ENCODE data around the gene SPIN2B. TPM values are rescaled to one million over a fixed set of nuclear protein-coding genes. Genes with fewer than 3 reads are reported as not detected.
A peak's percentile ranks its signal among the peaks of the same experiment; 100 is the strongest.
"Not testable (repeated sequence)": the region's sequence is repeated elsewhere in the genome, so short reads cannot be mapped to it uniquely, and the experiment has no call there.

SPIN2B gene
- total RNA-seq, 1 donor from 2014 or later: 8.4 TPM

DNA sequence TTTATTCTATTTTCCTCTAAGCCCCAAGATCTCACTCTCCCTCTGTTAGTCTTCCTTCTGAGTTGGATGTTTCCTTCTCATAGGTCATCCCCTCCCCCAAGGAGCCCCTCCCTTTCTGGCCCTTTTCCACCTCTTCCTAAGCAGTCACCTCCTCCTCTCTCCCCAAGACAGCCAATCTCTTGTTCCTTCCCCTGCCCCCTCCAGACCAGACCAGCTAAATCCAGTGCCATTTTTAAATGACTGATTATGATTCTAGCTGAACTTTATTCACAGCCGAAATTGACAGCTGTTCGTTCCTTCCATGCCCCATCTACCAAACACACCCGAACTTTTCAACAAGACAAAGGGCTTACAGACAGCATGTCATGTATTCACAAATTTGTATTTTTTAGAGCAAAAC lies 13.9 kb upstream of the SPIN2B start:
- no peaks in the 10 kb centered on the region for H3K36me3 ChIP-seq
- intact Hi-C loops (cut with micrococcal nuclease): no loop called here
- TF ChIP-seq, protein P1, sequence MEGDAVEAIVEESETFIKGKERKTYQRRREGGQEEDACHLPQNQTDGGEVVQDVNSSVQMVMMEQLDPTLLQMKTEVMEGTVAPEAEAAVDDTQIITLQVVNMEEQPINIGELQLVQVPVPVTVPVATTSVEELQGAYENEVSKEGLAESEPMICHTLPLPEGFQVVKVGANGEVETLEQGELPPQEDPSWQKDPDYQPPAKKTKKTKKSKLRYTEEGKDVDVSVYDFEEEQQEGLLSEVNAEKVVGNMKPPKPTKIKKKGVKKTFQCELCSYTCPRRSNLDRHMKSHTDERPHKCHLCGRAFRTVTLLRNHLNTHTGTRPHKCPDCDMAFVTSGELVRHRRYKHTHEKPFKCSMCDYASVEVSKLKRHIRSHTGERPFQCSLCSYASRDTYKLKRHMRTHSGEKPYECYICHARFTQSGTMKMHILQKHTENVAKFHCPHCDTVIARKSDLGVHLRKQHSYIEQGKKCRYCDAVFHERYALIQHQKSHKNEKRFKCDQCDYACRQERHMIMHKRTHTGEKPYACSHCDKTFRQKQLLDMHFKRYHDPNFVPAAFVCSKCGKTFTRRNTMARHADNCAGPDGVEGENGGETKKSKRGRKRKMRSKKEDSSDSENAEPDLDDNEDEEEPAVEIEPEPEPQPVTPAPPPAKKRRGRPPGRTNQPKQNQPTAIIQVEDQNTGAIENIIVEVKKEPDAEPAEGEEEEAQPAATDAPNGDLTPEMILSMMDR (IDR thresholded peaks at IDR 0.05; ENCODE audit: borderline replicate concordance): no peak
- no peaks in the 10 kb centered on the region for H3K4me1 ChIP-seq
- no peak overlapping the region for H3K27ac ChIP-seq (replicated peaks)
- no peaks in the 10 kb centered on the region for H3K9me3 ChIP-seq (replicated peaks)
- no peak overlapping the region for H3K4me3 ChIP-seq
- H3K27me3 ChIP-seq (ENCODE audit: low read depth): no peaks in the 10 kb centered on the region
- no peak for DNase-seq

DNA sequence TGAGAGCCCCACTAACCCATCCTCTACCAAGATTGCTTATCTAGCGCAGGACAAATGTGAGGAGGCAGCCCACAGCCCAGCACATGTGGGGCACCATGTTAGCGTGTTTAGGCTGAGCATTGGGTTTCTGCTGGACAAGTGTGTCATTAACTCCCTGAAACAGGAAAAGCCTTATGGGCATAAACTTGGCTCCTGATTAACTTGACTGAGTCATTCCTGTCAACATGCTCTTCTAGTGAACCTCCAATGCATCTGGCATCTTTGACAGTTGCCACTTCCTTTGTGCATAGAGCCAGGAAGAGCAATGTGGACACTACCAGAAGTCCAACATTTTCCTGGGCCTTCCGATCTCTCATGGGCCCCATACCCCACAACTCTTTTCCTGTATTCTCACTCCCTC lies 13.4 kb upstream of the SPIN2B start:
- TF ChIP-seq, protein P1 (IDR thresholded peaks at IDR 0.05; ENCODE audit: borderline replicate concordance): no peak
- H3K36me3 ChIP-seq: no peaks in the 10 kb centered on the region
- no peaks in the 10 kb centered on the region for H3K4me1 ChIP-seq
- H3K9me3 ChIP-seq (replicated peaks): no peaks in the 10 kb centered on the region
- intact Hi-C loops (cut with micrococcal nuclease): no loop called here
- no peak overlapping the region for H3K27ac ChIP-seq (replicated peaks)
- DNase-seq: no peak
- H3K27me3 ChIP-seq (ENCODE audit: low read depth): no peaks in the 10 kb centered on the region
- no peak overlapping the region for H3K4me3 ChIP-seq

- intact Hi-C loops (cut with micrococcal nuclease): no loop called here
- Histone ChIP-seq H3K36me3 (no peaks in the 10 kb centered on the region), H3K27ac (replicated peaks) (no peak overlapping the region), H3K4me3 (no peak overlapping the region), H3K27me3 (ENCODE audit: low read depth) (no peaks in the 10 kb centered on the region), H3K4me1 (no peaks in the 10 kb centered on the region), H3K9me3 (replicated peaks) (no peaks in the 10 kb centered on the region)
- no peak for DNase-seq
- TF ChIP-seq, protein P1 (IDR thresholded peaks at IDR 0.05; ENCODE audit: borderline replicate concordance): no peak
Measured at GRCh38 chrX:57133706-57134105, 12.4 kb upstream of the SPIN2B start.

DNA sequence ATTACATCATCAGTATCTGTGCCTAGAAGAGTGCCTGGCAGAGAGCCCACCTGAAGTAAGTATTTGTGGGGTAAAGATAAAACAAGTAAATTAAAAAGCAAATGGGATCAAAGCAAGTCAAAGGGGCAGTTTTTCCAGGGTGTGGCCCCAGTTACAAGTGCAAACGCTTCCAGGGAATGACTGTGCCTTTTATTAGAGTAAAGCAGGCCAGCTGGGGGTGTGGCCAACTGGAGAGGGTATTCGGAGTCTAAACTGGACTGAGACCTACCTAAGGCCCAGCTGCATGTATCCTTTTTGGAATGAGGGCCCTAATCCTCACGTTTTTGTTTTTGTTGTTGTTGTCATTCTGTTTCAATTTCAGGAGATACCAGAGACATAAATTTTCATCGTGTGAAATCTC lies 11.9 kb upstream of the SPIN2B start:
- H3K27me3 ChIP-seq (ENCODE audit: low read depth); H3K4me1 ChIP-seq; DNase-seq; H3K27ac ChIP-seq (replicated peaks); H3K9me3 ChIP-seq (replicated peaks); H3K4me3 ChIP-seq; intact Hi-C loops (cut with micrococcal nuclease); H3K36me3 ChIP-seq: not testable (repeated sequence)

- TF ChIP-seq, protein P1 (IDR thresholded peaks at IDR 0.05; ENCODE audit: borderline replicate concordance): no peak
- Histone ChIP-seq H3K9me3 (replicated peaks) (no peaks in the 10 kb centered on the region), H3K27ac (replicated peaks) (no peak overlapping the region), H3K27me3 (ENCODE audit: low read depth) (no peaks in the 10 kb centered on the region), H3K4me1 (no peaks in the 10 kb centered on the region), H3K36me3 (no peaks in the 10 kb centered on the region), H3K4me3 (no peak overlapping the region)
- intact Hi-C loops (cut with micrococcal nuclease): no loop called here
- DNase-seq: no peak
Measured at GRCh38 chrX:57132046-57132445, 10.7 kb upstream of the SPIN2B start.

GRCh38 chrX:57121816-57122215 lies 468 bp upstream of the SPIN2B start:
- Histone ChIP-seq H3K4me1 (peaks cover 6% of the 10 kb centered on the region), H3K27ac (replicated peaks) (peak overlapping the region; percentile 88), H3K9me3 (replicated peaks) (no peaks in the 10 kb centered on the region), H3K36me3 (no peaks in the 10 kb centered on the region), H3K27me3 (ENCODE audit: low read depth) (no peaks in the 10 kb centered on the region), H3K4me3 (peak overlapping the region; percentile 75)
- no peak for DNase-seq
- TF ChIP-seq, protein P1 (IDR thresholded peaks at IDR 0.05; ENCODE audit: borderline replicate concordance): no peak
- intact Hi-C loops (cut with micrococcal nuclease): no loop called here

- H3K4me1 ChIP-seq; H3K27me3 ChIP-seq (ENCODE audit: low read depth); H3K9me3 ChIP-seq (replicated peaks); intact Hi-C loops (cut with micrococcal nuclease); DNase-seq; H3K36me3 ChIP-seq: not testable (repeated sequence)
- peak overlapping the region; percentile 88 for H3K27ac ChIP-seq (replicated peaks)
- H3K4me3 ChIP-seq: peak overlapping the region; percentile 75
Measured at GRCh38 chrX:57120619-57121161, 658 bp downstream of the SPIN2B start.

Measured in left ventricle myocardium inferior (tissue), 1 donor.